ENCODE results near the gene ZNF175.

Gene ZNF175

DNA sequence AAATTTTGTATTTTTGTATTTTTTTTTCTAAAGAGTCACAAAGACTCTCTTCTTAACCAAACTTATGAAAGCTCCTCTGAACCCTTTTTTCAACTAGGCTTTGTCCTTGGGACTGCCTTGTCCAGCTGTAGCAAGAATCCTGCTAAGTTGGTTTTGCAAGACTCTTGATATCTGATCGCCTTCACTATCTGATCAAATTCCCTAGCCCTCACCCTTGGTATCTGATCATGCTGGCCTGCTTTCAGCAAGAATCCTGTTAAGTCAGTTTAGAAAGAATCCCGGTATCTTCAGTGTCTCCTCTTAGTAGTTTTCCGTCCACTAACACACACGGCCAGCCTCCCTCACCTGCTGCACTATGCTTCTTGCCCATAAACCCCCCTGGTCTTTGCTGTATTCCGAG is 61.0 kb downstream of the ZNF175 start:
- DNase-seq, result no peak

DNA sequence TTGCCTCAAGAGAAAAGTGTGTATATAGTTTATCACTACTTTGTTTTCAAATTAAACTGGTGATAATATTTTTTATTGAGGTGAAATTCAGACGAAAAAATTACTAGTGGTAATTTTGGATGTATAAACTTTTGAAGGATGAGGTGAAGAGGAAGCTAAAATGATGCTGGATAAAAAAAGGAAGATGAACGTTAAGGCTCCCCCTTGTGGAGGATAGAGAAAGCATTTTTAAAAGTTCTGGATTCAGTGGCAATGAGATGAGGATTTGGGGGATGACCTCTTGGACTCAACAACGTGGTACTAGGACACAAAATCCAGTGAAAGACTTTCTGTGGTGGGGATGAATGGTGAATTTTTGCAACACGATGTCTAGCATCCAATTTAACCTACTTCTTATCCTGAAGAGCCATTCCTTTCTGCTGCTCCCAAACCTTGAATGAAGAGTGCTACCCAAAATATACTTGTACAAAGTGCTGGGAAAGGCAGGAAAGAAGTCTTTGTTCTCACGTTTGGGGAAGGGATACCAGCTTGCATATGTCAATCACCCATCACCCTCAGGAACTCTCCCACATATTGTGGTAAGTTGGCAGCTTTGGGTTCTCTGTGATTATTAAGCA is 66.4 kb downstream of the ZNF175 start:
- DNase-seq, result no peak

DNA sequence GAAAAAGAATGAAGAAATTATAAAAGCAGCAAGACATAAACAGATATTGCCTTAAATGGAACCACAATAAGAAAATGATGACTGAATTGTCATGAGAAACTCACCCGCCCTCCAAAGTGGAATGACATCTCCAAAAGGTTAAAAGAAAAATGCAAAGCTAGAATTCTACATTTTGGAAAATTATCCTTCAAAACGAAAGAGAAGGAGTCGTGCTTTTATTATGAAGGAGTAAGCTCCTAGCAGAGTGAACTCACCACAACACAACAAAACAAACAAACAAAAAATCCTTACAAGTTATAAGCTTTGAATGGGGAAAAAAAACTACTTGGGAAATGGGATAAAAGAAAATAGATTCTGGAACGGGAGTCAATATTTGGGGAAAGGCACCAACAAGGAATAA is 68.8 kb downstream of the ZNF175 start:
- no peak for DNase-seq

DNA sequence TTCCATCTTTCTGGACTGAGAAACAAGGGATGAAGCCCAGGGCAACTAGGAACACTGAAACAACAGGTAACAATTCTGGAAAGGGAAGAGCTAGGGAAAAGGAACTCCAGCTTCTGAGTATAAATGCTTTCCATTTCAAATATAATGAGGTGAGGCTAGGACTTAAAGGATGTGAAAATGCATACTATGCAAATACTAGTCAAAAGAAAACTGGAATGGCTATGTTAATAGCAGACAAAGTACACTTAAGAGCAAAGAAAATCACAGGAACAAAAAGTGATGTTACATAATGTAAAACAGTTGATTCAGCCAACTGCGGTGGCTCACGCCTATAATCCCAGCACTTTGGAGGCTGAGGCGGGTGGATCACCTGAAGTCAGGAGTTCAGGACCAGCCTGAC is 69.3 kb downstream of the ZNF175 start:
- DNase-seq, result no peak

DNA sequence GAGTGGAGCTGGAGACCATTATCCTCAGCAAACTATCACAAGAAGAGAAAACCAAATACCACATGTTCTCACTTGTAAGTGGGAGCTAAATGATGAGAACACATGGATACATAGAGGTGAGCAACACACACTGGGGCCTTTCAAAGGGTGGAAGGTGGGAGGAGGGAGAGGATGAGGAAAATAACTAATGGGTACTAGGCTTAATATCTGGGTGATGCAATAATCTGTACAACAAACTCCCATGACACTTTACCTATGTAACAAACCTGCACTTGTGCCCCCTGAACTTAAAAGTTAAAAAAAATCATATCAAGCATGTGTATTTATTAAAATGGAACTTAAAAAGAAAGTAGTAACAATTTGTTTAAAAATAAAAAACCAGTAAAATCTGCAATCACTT is 70.6 kb downstream of the ZNF175 start:
- DNase-seq, result no peak

Data from stimulated activated CD4-positive, alpha-beta T cell treated with anti-CD3 and anti-CD28 coated beads, Interleukin-15, amount 100 ng/mL, for 24 hours (primary cell).